ENCODE measurements around the gene RIBC1. TPM values are rescaled to one million over a fixed set of nuclear protein-coding genes. Genes with fewer than 3 reads are reported as not detected.

RIBC1 gene
- total and polyA plus RNA-seq, 2 experiments from 2014 or later: 0.86 to 1.1 TPM

DNA sequence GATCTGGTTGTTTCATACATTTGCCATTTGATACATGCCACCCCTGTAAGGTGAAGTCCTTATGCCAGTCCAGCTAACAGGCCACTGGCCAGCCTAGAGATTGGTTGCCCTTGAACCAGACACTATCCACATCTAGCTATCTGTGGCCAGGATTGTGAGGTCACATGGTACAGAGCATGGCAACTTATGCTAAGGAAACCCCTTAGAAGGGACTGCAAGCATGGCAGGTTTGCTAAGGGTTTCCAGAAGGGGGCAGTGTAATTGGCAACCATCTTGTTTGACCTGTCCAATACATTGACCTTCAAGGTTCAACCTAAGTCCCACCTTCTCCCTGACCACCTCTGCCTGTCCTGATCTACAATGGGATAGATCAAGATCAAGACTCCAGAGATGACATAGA, 47.8 kb upstream of the RIBC1 start:
- Histone ChIP-seq H3K27me3 (no peaks in the 10 kb centered on the region), H3K27ac (no peak overlapping the region), H3K4me3 (no peak overlapping the region), H2AFZ (no peak overlapping the region), H3K9me3 (ENCODE audit: low read depth) (peaks cover 2% of the 10 kb centered on the region), H4K20me1 (ENCODE audit: insufficient read depth, poor library complexity, severe bottlenecking) (no peaks in the 10 kb centered on the region), H3K4me1 (ENCODE audit: insufficient read depth) (no peaks in the 10 kb centered on the region), H3K36me3 (replicated peaks; ENCODE audit: insufficient read depth, low read depth) (no peaks in the 10 kb centered on the region), H3K79me2 (no peaks in the 10 kb centered on the region), H3K9me2 (replicated peaks; ENCODE audit: insufficient read depth) (no peaks in the 10 kb centered on the region), H3K4me2 (no peak overlapping the region)
- TF ChIP-seq EZH2 (IDR thresholded peaks at IDR 0.05; ENCODE audit: borderline replicate concordance): no peak
- TF ChIP-seq, protein P1, sequence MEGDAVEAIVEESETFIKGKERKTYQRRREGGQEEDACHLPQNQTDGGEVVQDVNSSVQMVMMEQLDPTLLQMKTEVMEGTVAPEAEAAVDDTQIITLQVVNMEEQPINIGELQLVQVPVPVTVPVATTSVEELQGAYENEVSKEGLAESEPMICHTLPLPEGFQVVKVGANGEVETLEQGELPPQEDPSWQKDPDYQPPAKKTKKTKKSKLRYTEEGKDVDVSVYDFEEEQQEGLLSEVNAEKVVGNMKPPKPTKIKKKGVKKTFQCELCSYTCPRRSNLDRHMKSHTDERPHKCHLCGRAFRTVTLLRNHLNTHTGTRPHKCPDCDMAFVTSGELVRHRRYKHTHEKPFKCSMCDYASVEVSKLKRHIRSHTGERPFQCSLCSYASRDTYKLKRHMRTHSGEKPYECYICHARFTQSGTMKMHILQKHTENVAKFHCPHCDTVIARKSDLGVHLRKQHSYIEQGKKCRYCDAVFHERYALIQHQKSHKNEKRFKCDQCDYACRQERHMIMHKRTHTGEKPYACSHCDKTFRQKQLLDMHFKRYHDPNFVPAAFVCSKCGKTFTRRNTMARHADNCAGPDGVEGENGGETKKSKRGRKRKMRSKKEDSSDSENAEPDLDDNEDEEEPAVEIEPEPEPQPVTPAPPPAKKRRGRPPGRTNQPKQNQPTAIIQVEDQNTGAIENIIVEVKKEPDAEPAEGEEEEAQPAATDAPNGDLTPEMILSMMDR (IDR thresholded peaks at IDR 0.05; ENCODE audit: poor library complexity): no peak
- TF ChIP-seq EZH2phosphoT487 (IDR thresholded peaks at IDR 0.05; ENCODE audit: low read depth, severe bottlenecking, unreplicated experiment): no peak
- DNase-seq (ENCODE audit: low spot score): no peak

DNA sequence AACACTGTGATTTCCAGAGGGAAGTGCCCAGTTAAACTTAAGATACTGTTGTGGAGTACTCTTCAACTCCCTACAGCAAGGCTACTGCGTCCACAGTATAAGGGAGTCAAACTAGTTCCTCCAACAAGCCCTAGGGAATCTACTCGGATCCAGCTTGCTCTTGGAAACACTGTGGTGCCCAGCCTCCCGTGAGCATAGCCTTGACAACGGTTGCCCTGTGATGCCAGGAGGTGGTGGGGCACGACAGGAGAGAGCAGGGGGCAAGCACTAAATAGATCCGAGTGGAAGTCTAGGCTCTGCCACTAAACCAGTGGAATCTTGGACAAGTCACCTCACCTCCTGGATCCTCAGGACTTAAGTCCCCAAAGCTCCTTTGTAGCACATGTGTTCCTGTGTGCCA, 45.8 kb upstream of the RIBC1 start:
- Histone ChIP-seq H4K20me1 (ENCODE audit: insufficient read depth, poor library complexity, severe bottlenecking) (no peaks in the 10 kb centered on the region), H3K4me2 (no peak overlapping the region), H3K9me2 (replicated peaks; ENCODE audit: insufficient read depth) (no peaks in the 10 kb centered on the region), H3K4me3 (no peak overlapping the region), H3K4me1 (ENCODE audit: insufficient read depth) (no peaks in the 10 kb centered on the region), H3K27ac (no peak overlapping the region), H3K79me2 (no peaks in the 10 kb centered on the region), H2AFZ (no peak overlapping the region), H3K9me3 (ENCODE audit: low read depth) (no peaks in the 10 kb centered on the region), H3K36me3 (replicated peaks; ENCODE audit: insufficient read depth, low read depth) (no peaks in the 10 kb centered on the region), H3K27me3 (no peaks in the 10 kb centered on the region)
- TF ChIP-seq EZH2 (IDR thresholded peaks at IDR 0.05; ENCODE audit: borderline replicate concordance) (no peak), EZH2phosphoT487 (IDR thresholded peaks at IDR 0.05; ENCODE audit: low read depth, severe bottlenecking, unreplicated experiment) (no peak)
- TF ChIP-seq, protein P1 (IDR thresholded peaks at IDR 0.05; ENCODE audit: poor library complexity): no peak
- WGBS (ENCODE audit: low lambda C conversion rate, missing lambda C conversion rate): 72% methylated on average over 6 of the region's 6 CpGs
- DNase-seq (ENCODE audit: low spot score): no peak

DNA sequence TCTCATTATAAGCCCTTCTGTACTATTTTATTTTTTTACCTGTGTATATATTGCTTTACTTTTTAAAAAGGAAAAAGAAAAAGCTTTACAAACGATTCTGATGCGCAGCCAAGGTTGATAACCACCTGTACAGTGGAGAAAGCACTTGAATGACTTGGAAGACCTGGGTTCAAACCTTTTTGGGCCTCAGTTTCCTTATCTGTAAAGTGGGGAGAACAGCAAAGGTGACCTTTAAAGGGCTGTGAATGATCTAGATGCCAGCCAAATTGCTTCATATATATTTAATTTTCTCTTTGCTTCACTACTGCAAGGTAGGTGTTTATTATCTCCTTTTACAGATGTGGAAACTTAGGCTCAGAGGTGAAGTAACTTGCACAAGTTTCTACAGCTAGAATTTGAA, 45.2 kb upstream of the RIBC1 start:
- no peak overlapping the region for H3K4me2 ChIP-seq
- no peak overlapping the region for H2AFZ ChIP-seq
- H4K20me1 ChIP-seq (ENCODE audit: insufficient read depth, poor library complexity, severe bottlenecking): no peaks in the 10 kb centered on the region
- H3K27ac ChIP-seq: no peak overlapping the region
- no peaks in the 10 kb centered on the region for H3K36me3 ChIP-seq (replicated peaks; ENCODE audit: insufficient read depth, low read depth)
- no peaks in the 10 kb centered on the region for H3K9me3 ChIP-seq (ENCODE audit: low read depth)
- TF ChIP-seq EZH2phosphoT487 (IDR thresholded peaks at IDR 0.05; ENCODE audit: low read depth, severe bottlenecking, unreplicated experiment) (no peak), EZH2 (IDR thresholded peaks at IDR 0.05; ENCODE audit: borderline replicate concordance) (no peak)
- TF ChIP-seq, protein P1 (IDR thresholded peaks at IDR 0.05; ENCODE audit: poor library complexity): no peak
- H3K27me3 ChIP-seq: no peaks in the 10 kb centered on the region
- no peak overlapping the region for H3K4me3 ChIP-seq
- H3K9me2 ChIP-seq (replicated peaks; ENCODE audit: insufficient read depth): no peaks in the 10 kb centered on the region
- WGBS (ENCODE audit: low lambda C conversion rate, missing lambda C conversion rate): 57% methylated on average over 2 of the region's 2 CpGs
- no peaks in the 10 kb centered on the region for H3K4me1 ChIP-seq (ENCODE audit: insufficient read depth)
- no peaks in the 10 kb centered on the region for H3K79me2 ChIP-seq
- no peak for DNase-seq (ENCODE audit: low spot score)
